NCI-H748 treated with DMSO at 0.1 percent for 48 hours (cell line): ENCODE data around the gene C16orf86.
"Not testable (repeated sequence)": the region's sequence is repeated elsewhere in the genome, so short reads cannot be mapped to it uniquely, and the experiment has no call there.

ENCODE experiments used
- DNase-seq: peaks from one replicate; lab custom pipeline; 2025; lab: John Stamatoyannopoulos, UW

C16orf86 gene

DNA sequence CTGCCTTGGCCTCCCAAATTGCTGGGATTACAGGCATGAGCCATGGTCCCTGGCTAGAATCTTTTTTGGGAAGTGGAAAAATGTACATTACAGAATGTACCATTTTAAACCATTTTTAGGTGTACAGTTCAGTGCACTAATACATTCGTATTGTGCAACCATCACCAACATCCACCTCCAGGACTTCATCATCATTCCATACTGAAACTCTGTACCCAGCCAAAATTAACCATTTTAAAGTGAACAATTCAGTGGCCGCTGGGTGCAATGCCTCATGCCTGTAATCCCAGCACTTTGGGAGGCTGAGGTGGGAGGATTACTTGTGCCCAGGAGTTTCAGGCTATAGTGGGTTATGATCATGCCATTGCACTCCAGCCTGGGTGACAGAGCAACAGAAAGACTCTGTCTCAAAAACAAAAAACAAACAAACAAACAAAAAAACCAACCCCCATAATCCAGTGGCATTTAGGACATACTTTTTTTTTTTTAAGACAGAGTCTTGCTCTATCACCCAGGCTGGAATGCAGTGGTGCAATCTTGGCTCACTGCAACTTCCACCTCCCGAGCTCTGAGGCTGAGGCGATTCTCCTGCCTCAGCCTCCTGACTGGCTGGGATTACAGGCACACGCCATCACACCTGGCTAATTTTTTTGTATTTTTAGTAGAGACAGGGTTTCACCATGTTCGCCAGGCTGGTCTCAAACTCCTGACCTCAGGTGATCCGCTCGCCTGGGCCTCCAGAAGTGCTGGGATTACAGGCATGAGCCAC is 27.1 kb downstream of the C16orf86 start:
- not testable (repeated sequence) for DNase-seq

DNA sequence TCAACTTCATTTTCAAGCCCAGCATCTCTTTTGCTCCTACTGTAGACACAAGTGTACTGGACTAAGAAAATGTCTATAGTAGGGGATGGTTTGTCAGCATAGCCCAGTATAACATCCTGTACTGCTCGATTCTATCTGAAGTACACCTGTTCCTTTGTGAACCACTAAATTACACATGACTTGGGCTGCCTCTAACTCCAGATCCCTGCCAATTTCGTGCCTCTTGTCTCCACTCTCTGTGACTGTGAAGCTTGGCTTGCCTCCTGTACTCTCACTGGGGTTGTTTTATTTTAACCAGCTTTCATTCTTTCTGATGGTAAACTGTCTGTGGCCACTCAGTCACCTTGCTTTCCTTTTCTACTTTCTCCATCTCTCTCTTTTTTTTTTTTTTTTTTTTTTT is 28.0 kb downstream of the C16orf86 start:
- DNase-seq, result no peak

DNA sequence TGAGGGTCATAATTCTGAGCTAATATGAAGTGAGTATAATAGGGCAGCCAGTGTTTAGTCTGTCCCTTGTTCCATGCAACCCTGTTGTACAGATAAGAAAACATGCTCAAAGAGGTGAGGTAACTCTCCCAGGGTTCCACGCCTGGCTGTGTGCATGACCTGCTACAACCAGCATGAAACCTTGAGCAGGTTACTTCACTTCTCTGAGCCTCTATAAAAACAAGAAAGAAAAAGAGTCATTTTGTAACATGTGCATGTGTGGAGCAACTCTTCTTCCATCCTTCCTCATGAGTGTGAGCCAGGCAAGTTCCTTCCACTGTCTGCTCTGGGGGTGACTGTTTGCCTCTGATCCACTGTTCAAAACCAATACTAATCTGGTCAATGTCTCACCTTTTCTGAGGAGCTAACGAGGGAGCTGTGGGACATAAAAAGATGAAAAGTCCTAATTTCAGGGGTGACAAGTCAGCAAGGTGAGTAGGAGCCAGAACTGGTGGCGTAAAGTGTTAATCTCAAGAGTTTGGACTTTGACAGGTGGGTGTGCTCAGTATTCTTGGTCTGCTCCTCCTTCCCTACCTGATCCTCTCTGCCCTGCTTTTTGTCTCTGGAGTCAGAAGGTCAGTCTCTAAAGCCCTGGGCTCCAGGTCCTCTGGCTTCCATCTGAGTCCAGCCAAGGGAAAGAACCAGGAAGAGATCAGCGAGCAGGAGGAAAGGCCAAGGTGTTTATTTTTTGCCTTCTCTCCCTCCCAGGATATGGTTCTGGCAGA is 31.0 kb downstream of the C16orf86 start:
- DNase-seq, result no peak

DNA sequence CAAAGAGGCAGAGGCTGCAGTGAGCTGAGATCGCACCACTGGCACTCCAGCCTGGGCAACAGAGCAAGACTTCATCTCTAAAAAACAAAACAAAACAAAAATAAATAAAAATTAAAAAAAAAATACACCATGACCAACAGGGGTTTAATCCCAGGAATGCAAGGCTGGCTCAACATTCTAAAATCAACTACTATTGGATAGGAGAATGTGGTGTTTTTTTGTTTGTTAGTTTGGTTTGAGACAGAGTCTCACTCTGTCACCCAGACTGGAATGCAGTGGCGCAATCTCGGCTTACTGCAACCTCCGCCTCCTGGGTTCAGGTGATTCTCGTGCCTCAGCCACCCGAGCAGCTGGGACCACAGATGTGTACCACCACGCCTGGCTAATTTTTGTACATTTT is 32.7 kb downstream of the C16orf86 start:
- DNase-seq, result no peak

DNA sequence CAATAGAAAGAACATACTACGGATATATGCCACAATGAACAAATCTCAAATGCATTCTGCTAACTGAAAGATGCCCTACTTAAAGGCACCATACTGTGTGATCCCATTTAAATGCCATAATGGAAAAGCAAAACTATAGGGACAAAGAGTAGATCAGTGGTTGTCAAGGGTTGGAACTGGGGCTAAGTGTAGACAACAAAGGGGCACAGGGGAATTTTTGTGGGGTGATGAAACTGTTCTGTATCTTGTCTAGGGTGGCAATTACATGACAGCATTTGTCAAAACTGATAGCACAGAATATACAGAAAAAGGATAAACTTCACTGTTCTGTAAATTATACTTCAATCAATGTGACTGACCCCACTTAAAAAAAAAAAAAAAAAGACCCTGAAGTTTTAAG is 34.8 kb downstream of the C16orf86 start:
- no peak for DNase-seq

DNA sequence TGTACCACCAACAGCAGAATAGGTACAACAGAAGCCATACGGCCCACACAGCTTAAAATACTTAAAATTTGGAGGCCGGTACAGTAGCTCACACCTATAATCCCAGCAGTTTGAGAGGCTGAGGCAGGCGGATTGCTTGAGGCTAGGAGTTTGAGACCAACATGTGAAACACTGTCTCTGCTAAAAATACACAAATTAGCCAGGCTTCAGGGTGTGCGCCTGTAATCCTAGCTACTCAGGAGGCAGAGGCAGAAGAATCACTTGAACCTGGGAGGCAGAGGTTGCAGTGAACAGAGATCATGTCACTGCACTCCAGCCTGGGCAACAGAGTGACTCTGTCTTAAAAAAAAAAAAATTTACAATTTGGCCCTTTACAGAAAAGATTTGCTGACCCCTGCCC is 35.5 kb downstream of the C16orf86 start:
- DNase-seq, result no peak

DNA sequence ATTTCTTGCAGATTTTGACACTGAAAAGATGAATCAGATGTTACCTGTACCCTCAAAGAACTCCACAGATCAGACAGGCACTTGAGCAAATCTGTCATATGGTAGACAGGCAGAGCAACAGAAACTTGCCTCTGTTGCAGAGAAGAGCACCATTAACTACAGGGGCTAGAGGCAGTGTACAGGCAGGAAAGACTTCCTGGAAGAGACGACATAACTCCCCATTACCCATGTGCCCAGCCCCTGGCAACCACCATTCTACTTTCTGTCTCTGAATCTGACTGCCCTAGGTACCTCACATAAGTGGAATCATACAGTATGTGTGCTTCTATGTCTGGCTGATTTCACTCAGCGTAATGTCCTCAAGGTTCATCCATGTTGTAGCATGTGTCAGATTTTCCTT is 37.0 kb downstream of the C16orf86 start:
- no peak for DNase-seq

DNA sequence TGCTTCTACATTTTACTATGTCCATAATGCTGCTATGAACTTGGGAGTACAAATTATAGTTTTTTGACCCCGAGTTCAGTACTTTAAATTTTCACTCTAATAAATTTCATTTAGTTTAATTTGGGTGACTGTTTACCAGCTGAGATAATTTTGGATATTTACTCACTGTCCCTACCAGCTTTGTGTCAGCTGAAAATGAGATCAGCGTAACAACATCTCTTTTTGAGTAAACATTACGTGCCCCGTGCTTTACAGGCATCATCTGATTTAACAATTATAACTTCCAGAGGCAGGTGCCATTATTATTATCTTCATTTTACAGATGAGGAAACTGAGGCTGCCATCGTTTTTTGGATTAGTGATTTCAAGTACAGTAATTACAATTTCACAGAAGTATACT is 37.5 kb downstream of the C16orf86 start:
- DNase-seq, result no peak

DNA sequence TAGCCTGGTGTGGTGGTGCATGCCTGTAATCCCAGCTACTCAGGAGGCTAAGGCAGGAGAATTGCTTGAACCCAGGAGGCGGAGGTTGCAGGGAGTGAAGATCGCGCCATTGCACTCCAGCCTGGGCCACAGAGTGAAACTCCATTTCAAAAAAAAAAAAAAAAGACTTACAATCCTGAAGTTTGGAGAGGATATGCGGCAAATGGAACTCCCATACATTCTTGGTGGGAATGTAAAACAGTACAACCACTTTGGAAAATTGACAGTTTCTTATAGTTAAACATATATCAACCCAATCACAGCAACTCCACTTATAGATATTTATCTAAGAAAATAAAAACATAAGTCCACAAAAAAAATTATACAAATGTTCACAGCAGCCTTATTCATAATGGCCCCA is 40.6 kb downstream of the C16orf86 start:
- DNase-seq, result no peak

DNA sequence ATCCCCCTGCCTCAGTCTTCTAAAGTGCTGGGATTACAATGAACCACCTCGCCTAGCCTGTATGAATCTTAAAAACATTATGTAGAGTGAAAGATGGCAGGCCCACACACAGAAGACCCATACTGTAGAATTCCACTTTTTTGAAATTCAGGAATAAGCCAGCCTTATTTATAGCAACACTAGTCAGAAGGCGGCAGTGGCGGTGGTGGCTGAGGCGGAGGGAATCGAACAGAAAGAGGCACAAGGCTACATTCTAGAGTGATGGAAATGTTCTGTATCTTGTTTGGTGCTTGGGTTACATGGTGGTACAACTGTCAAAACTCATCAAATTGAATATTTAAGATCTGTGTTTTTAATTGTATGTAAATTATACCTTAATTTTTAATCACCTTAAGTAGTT is 41.2 kb downstream of the C16orf86 start:
- no peak for DNase-seq

DNA sequence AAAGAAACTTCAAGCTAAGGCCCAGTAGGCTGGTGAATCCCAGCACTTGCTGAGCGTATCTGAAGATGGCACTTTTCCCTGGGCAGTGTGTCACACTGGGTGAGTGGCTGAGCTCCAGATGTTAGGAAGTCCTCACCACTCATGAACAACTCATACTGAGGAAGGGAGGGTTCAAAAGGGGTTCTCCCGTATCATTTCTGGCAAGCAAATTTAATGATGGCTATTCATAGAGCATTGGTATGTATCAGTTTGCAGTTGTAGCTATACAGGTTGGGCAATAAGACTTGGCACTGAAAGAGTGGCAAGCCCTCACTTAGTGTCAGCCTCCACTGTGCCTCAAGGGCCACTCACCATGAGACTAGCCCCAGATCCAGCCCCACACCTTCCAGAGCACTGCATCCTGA is 41.8 kb downstream of the C16orf86 start:
- no peak for DNase-seq

DNA sequence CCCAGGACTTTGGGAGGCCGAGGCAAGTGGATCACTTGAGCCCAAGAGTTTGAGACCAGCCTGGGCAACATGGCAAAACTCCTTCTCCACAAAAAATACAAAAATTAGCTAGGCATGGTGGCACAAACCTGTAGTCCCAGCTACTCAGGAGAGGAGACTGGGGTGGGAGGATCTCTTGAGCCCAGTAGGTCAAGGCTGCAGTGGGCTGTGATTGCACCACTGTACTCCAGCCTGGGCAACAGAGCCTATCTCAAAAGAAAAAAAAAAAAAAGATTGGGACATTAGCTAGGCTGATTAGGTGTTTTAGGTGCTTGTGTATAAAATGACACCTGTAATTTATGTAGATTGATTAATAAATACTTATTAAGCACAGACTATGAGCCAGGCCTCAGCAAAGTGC is 42.4 kb downstream of the C16orf86 start:
- DNase-seq, result no peak

DNA sequence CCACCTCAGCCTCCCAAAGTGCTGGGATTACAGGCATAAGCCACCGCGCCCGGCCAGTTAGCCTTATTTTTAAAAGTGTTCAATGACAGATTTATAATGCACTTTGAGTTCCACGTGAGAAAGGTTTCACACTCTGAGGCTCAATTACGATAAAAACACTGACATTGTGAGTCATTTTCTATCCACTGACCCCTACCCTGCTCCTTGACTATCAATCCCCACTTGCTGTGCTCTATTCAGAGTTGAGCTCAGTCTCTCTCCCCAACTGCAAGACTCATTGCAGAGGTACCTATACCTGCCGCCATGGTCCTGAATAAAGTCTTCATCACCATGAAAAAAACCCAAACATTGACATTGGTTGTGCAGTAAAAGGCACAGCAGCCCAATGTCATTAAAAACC is 44.0 kb downstream of the C16orf86 start:
- DNase-seq, result no peak

DNA sequence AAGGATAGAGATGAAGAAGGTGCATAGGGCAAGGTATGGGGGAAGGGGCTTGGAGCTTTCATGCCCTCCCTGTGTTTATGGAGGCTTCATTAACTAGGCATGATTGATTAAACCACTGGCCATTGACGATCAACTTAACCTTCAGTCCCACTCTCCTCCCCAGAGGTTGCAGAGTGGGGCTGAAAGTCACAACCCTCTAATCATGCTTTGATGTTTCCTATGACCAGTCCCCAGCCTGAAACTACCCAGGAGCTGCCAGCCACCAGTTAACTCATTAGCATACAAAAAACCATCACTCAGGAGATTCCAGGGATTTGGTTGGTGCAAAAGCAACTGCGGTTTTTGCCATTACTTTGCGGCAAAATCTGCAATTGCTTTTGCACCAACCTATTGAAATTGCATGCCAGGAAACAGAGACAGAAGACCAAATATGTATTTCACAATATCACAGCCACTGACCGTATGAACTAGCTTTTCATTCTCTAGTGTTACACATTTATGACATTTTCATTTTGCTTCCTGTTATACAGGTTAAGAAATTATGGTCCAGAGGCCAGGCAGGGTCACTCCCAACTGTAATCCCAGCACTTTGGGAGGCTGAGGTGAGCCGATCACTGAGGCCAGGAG is 47.1 kb downstream of the C16orf86 start:
- no peak for DNase-seq

DNA sequence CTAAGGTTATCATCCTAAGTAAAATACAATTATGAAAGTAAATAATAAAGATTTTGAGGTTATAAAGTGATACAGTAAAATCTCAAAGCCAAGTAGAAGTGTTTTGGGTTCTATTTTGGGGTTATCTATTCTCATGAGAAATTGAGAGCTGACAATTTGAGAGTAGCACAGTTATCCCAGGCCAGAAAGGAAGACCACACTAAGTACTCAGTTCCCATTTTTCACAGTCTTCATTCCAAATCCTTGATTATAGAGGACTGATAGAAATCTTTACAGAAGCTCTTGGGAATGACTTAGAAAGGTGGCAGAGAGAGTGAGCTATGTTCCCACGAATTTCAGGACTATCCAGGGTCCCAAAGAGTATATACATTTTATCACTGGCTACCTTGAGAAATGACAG is 47.9 kb downstream of the C16orf86 start:
- no peak for DNase-seq

DNA sequence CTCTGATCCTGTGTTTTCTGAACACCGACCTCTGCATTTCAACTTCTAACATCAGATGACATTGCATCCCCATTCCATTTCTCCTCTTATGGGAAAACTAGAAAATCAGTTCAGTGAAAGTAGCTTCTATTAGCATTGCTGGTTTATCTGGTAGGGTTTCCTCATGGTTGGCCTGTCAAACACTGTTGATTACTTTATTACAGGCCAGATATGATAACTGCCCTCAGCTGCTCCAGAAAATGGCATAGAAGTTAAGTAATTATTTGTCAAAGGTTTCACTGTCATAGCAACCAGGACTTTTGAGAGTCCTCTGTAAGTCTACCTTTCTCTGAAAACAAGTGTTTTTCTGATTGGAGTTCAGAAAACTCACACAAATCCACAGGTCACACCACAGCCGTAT is 49.5 kb downstream of the C16orf86 start:
- no peak for DNase-seq
